Endothelial cell of umbilical vein (primary cell): ENCODE measurements around the gene FCAR.
"Not testable (repeated sequence)": the region's sequence is repeated elsewhere in the genome, so short reads cannot be mapped to it uniquely, and the experiment has no call there.

Source experiments
- CTCF ChIP-seq, 2 donors: IDR thresholded peaks; 1 replicate in 1 of 2; 2 replicates in 1 of 2; pipeline ENCODE4 v1.5.1; 2011; ENCODE audit warnings: low read length in 2 of 2, mild to moderate bottlenecking in 2 of 2, moderate library complexity in 2 of 2, control low read depth in 1 of 2, inconsistent platforms in 1 of 2, low read depth in 1 of 2; ENCODE audit not compliant: insufficient read depth in 1 of 2; ENCODE audit errors: extremely low read depth in 1 of 2
- EZH2 ChIP-seq: IDR thresholded peaks from 2 replicates; pipeline ENCODE4 v1.6.1; 2012; ENCODE audit warnings: borderline replicate concordance, low read depth, mild to moderate bottlenecking, moderate library complexity, low read length, inconsistent platforms; ENCODE audit not compliant: severe bottlenecking
- FOS ChIP-seq: IDR thresholded peaks from 2 replicates; pipeline ENCODE4 v1.6.1; 2011; ENCODE audit warnings: mild to moderate bottlenecking, low read length, moderate library complexity, borderline replicate concordance; ENCODE audit not compliant: insufficient read depth
- GATA2 ChIP-seq: IDR thresholded peaks from 2 replicates; pipeline ENCODE4 v1.7.0; 2011; ENCODE audit warnings: low read depth, mild to moderate bottlenecking, moderate library complexity, mixed read lengths, low read length; ENCODE audit not compliant: insufficient read length, insufficient read depth
- JUN ChIP-seq: IDR thresholded peaks from 2 replicates; pipeline ENCODE4 v1.6.1; 2011; ENCODE audit warnings: borderline replicate concordance, low read depth; ENCODE audit not compliant: insufficient read length, insufficient read depth
- MYC ChIP-seq: IDR thresholded peaks from one replicate; pipeline ENCODE4 v1.6.1; 2011; ENCODE audit warnings: mild to moderate bottlenecking, low read depth, low read length
- POLR2A ChIP-seq: IDR thresholded peaks from 2 replicates; pipeline ENCODE4 v1.6.1; 2012; ENCODE audit warnings: low read depth, mild to moderate bottlenecking, control low read depth, low read length
- POLR2AphosphoS5 ChIP-seq: IDR thresholded peaks from 2 replicates; pipeline ENCODE4 v1.6.1; 2012; ENCODE audit warnings: low read depth, mild to moderate bottlenecking, control low read depth, low read length, moderate library complexity; ENCODE audit not compliant: insufficient read depth

- TF ChIP-seq POLR2A; CTCF (IDR thresholded peaks at IDR 0.05; ENCODE audit: extremely low read depth in 1 of 2, insufficient read depth in 1 of 2, low read depth in 1 of 2, low read length in 2 of 2); GATA2; EZH2; POLR2AphosphoS5; FOS; JUN; MYC: not testable (repeated sequence)
Observed at GRCh38 chr19:54824416-54824815, 49.6 kb upstream of the FCAR start.
